SK-N-SH treated with all-trans-retinoic acid at 6 μM for 48 hours (cell line): ENCODE results near the gene SUSD6.

Experiments
- ATAC-seq: fragments of 200-7000 bp; cut with Tn5 transposase; 3 replicates; pipeline ENCODE4 v1.9.1; 2020; ENCODE audit warnings: mild to moderate bottlenecking, moderate library complexity
- BACH2 ChIP-seq: fragments of 250-450 bp; sonication (Bioruptor Pico); IDR thresholded peaks from 2 replicates; pipeline ENCODE4 v1.9.0; 2021; ENCODE audit warnings: mild to moderate bottlenecking, borderline replicate concordance
- CSDC2 ChIP-seq: fragments of 250-450 bp; sonication (Bioruptor Pico); IDR thresholded peaks from 2 replicates; pipeline ENCODE4 v1.5.0; 2020; ENCODE audit warnings: mild to moderate bottlenecking, moderate library complexity
- GLIS3 ChIP-seq: fragments of 250-450 bp; sonication (Bioruptor Pico); IDR thresholded peaks from 2 replicates; pipeline ENCODE4 v1.5.0; 2020; ENCODE audit warnings: mild to moderate bottlenecking, moderate library complexity
- ISL1 ChIP-seq: fragments of 250-450 bp; sonication (Bioruptor Pico); IDR thresholded peaks from 2 replicates; pipeline ENCODE4 v2.1.2; 2022; ENCODE audit warnings: mild to moderate bottlenecking, moderate library complexity
- OSR1 ChIP-seq: fragments of 250-450 bp; sonication (Bioruptor Pico); IDR thresholded peaks from 2 replicates; pipeline ENCODE4 v1.8.0; 2022; ENCODE audit warnings: moderate library complexity, mild to moderate bottlenecking, inconsistent platforms
- PPARA ChIP-seq: fragments of 250-450 bp; sonication (Bioruptor Pico); IDR thresholded peaks from 2 replicates; pipeline ENCODE4 v1.5.0; 2020; ENCODE audit warnings: mild to moderate bottlenecking, borderline replicate concordance
- RARB ChIP-seq: fragments of 250-450 bp; sonication (Bioruptor Pico); IDR thresholded peaks from 2 replicates; pipeline ENCODE4 v1.8.0; 2021; ENCODE audit warnings: mild to moderate bottlenecking, moderate library complexity
- TCF4 ChIP-seq: fragments of 250-450 bp; sonication (Bioruptor Pico); IDR thresholded peaks from 2 replicates; pipeline ENCODE4 v1.8.0; 2021; ENCODE audit warnings: mild to moderate bottlenecking, moderate library complexity, borderline replicate concordance
- TOX ChIP-seq: fragments of 250-450 bp; sonication (Bioruptor Pico); IDR thresholded peaks from 2 replicates; pipeline ENCODE4 v1.8.0; 2021; ENCODE audit warnings: mild to moderate bottlenecking, moderate library complexity, borderline replicate concordance
- ZC3H10 ChIP-seq: fragments of 250-450 bp; sonication (Bioruptor Pico); IDR thresholded peaks from 2 replicates; pipeline ENCODE4 v1.5.1; 2021; ENCODE audit warnings: mild to moderate bottlenecking, moderate library complexity
- ZNF565 ChIP-seq: fragments of 450-650 bp; formaldehyde crosslinking; conservative IDR thresholded peaks from 2 replicates; pipeline ENCODE4 v1.5.0; 2020; ENCODE audit warnings: low read depth, mild to moderate bottlenecking, moderate library complexity
- ZNF70 ChIP-seq: fragments of 450-650 bp; formaldehyde crosslinking; IDR thresholded peaks from 2 replicates; pipeline ENCODE4 v1.5.0; 2020; ENCODE audit warnings: mild to moderate bottlenecking, moderate library complexity
- ZNF8 ChIP-seq: fragments of 450-650 bp; formaldehyde crosslinking; IDR thresholded peaks from 2 replicates; pipeline ENCODE4 v1.5.0; 2020; ENCODE audit warnings: mild to moderate bottlenecking, moderate library complexity
- TF ChIP-seq, protein P1 (sequence below): fragments of 250-450 bp; sonication (Bioruptor Pico); IDR thresholded peaks from 2 replicates; pipeline ENCODE4 v1.5.1; 2021; ENCODE audit warnings: mild to moderate bottlenecking, moderate library complexity
- TF ChIP-seq, protein P2 (sequence below): fragments of 250-450 bp; sonication (Bioruptor Pico); IDR thresholded peaks from 2 replicates; pipeline ENCODE4 v1.8.0; 2020; ENCODE audit warnings: mild to moderate bottlenecking, moderate library complexity, borderline replicate concordance
- TF ChIP-seq, protein P3 (sequence below): fragments of 250-450 bp; sonication (Bioruptor Pico); IDR thresholded peaks from 2 replicates; pipeline ENCODE4 v1.8.0; 2021; ENCODE audit warnings: low read depth, mild to moderate bottlenecking, moderate library complexity, borderline replicate concordance
- TF ChIP-seq, protein P4 (sequence below): fragments of 250-450 bp; sonication (Bioruptor Pico); IDR thresholded peaks from 2 replicates; pipeline ENCODE4 v1.5.0; 2020; ENCODE audit warnings: mild to moderate bottlenecking, moderate library complexity

Gene SUSD6

DNA sequence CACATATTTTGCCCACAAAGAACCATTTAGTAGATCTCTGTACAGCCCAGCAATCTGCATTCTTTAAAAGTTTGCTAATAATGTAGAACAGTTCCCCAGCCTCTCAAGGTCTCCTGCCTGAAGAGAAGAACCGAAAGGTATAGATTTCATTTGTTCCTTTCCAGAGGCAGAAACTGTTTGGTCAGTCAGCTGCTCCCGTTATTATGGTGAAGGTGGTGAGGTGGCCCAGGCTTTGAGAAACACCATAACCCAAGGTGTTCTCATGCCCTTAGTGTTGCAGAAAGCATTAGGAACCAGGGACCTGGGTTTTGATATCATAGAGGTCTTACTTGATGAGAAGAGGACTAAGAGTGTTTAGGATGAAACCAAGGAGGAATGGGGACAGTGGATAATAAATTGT, 65.3 kb downstream of the SUSD6 start (continued):
- no peak for TF ChIP-seq ZNF8 (CRISPR knock-in tag)
- no peak for TF ChIP-seq OSR1 (CRISPR knock-in tag)
- TF ChIP-seq, protein P1, sequence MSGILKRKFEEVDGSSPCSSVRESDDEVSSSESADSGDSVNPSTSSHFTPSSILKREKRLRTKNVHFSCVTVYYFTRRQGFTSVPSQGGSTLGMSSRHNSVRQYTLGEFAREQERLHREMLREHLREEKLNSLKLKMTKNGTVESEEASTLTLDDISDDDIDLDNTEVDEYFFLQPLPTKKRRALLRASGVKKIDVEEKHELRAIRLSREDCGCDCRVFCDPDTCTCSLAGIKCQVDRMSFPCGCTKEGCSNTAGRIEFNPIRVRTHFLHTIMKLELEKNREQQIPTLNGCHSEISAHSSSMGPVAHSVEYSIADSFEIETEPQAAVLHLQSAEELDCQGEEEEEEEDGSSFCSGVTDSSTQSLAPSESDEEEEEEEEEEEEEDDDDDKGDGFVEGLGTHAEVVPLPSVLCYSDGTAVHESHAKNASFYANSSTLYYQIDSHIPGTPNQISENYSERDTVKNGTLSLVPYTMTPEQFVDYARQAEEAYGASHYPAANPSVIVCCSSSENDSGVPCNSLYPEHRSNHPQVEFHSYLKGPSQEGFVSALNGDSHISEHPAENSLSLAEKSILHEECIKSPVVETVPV (CRISPR knock-in tag): no peak
- TF ChIP-seq PPARA (CRISPR knock-in tag): no peak
- no peak for TF ChIP-seq ISL1
- TF ChIP-seq BACH2 (CRISPR knock-in tag): no peak

DNA sequence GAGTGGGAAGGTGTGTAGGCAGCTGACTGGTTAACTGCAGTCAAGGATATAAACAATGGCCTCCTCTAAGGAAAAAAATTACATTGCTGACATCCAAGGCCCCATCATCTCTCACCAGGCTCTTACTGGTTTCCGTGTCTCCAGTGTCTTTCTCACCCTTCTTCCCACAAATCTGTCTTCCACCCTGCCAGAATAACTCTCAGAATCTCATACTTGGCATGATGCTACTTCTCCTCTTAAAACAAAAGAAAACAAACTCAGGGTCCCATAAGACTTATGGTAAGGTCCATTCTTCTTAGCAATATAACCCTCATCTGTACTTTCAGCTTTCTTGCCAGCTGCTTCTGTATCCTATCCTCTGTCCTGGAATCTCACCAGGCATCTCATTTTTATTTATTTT, 68.9 kb downstream of the SUSD6 start:
- no peak for ATAC-seq
- TF ChIP-seq, protein P2, sequence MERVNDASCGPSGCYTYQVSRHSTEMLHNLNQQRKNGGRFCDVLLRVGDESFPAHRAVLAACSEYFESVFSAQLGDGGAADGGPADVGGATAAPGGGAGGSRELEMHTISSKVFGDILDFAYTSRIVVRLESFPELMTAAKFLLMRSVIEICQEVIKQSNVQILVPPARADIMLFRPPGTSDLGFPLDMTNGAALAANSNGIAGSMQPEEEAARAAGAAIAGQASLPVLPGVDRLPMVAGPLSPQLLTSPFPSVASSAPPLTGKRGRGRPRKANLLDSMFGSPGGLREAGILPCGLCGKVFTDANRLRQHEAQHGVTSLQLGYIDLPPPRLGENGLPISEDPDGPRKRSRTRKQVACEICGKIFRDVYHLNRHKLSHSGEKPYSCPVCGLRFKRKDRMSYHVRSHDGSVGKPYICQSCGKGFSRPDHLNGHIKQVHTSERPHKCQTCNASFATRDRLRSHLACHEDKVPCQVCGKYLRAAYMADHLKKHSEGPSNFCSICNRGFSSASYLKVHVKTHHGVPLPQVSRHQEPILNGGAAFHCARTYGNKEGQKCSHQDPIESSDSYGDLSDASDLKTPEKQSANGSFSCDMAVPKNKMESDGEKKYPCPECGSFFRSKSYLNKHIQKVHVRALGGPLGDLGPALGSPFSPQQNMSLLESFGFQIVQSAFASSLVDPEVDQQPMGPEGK: no peak
- TF ChIP-seq GLIS3: no peak

DNA sequence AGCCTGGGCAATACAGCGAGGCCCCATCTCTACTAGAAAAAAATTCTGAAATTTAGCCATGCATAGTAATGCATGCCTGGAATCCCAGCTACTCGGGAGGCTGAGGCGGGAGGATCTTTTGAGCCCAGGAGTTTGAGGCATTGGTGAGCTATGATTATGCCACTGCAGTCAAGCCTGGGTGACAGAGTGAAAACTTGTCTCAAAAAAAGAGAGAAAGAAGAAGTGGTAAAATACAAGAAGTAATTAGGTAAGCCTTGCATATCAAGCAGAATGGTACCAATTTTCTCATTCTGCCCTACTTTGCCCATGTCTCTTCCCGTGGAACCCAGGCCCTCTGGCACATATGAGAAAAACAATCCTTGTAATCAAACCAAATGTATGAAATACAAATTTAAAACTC, 70.7 kb downstream of the SUSD6 start:
- ATAC-seq: no peak
- TF ChIP-seq ZNF8 (CRISPR knock-in tag) (no peak), ZNF565 (CRISPR knock-in tag) (no peak), ZC3H10 (CRISPR knock-in tag) (no peak), ZNF70 (CRISPR knock-in tag) (no peak), ISL1 (no peak), TOX (CRISPR knock-in tag) (no peak), OSR1 (CRISPR knock-in tag) (no peak), PPARA (CRISPR knock-in tag) (no peak), CSDC2 (CRISPR knock-in tag) (no peak), TCF4 (CRISPR knock-in tag) (no peak), RARB (CRISPR knock-in tag) (no peak)
- TF ChIP-seq, protein P3, sequence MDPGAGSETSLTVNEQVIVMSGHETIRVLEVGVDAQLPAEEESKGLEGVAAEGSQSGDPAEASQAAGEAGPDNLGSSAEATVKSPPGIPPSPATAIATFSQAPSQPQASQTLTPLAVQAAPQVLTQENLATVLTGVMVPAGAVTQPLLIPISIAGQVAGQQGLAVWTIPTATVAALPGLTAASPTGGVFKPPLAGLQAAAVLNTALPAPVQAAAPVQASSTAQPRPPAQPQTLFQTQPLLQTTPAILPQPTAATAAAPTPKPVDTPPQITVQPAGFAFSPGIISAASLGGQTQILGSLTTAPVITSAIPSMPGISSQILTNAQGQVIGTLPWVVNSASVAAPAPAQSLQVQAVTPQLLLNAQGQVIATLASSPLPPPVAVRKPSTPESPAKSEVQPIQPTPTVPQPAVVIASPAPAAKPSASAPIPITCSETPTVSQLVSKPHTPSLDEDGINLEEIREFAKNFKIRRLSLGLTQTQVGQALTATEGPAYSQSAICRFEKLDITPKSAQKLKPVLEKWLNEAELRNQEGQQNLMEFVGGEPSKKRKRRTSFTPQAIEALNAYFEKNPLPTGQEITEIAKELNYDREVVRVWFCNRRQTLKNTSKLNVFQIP (CRISPR knock-in tag): no peak
- TF ChIP-seq, protein P2: no peak
- TF ChIP-seq, protein P1 (CRISPR knock-in tag): no peak
- TF ChIP-seq, protein P4, sequence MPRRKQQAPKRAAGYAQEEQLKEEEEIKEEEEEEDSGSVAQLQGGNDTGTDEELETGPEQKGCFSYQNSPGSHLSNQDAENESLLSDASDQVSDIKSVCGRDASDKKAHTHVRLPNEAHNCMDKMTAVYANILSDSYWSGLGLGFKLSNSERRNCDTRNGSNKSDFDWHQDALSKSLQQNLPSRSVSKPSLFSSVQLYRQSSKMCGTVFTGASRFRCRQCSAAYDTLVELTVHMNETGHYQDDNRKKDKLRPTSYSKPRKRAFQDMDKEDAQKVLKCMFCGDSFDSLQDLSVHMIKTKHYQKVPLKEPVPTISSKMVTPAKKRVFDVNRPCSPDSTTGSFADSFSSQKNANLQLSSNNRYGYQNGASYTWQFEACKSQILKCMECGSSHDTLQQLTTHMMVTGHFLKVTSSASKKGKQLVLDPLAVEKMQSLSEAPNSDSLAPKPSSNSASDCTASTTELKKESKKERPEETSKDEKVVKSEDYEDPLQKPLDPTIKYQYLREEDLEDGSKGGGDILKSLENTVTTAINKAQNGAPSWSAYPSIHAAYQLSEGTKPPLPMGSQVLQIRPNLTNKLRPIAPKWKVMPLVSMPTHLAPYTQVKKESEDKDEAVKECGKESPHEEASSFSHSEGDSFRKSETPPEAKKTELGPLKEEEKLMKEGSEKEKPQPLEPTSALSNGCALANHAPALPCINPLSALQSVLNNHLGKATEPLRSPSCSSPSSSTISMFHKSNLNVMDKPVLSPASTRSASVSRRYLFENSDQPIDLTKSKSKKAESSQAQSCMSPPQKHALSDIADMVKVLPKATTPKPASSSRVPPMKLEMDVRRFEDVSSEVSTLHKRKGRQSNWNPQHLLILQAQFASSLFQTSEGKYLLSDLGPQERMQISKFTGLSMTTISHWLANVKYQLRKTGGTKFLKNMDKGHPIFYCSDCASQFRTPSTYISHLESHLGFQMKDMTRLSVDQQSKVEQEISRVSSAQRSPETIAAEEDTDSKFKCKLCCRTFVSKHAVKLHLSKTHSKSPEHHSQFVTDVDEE (CRISPR knock-in tag): no peak
